Measurements from ENCODE around the gene SPTBN1. TPM values are rescaled to one million over a fixed set of nuclear protein-coding genes. Genes with fewer than 3 reads are reported as not detected.

Gene SPTBN1
- total and polyA plus RNA-seq, 3 donors from 2014 or later: 143 to 366 (median 278) TPM

GRCh38 chr2:54538537-54538936 is 82.4 kb downstream of the SPTBN1 start:
- DNase-seq: no peak
- H3K27me3 ChIP-seq: no peaks in the 10 kb centered on the region
- TF ChIP-seq POLR2A (IDR thresholded peaks at IDR 0.05) (no peak), CTCF (IDR thresholded peaks at IDR 0.05) (no peak)
- WGBS, 2 donors: 96% methylated on average over 5 of the region's 5 CpGs
- H3K36me3 ChIP-seq (ENCODE audit: low read depth, missing control alignments): no peaks in the 10 kb centered on the region
- H3K9me3 ChIP-seq: no peaks in the 10 kb centered on the region
- intact Hi-C loops (cut with DNase I; ENCODE audit: low total_unique reads): no loop called here
- H3K4me1 ChIP-seq: peaks cover 8% of the 10 kb centered on the region
- no peak overlapping the region for H3K4me3 ChIP-seq
- no peak overlapping the region for H3K27ac ChIP-seq

- H3K9me3 ChIP-seq: no peaks in the 10 kb centered on the region
- no peak overlapping the region for H3K27ac ChIP-seq
- H3K36me3 ChIP-seq (ENCODE audit: low read depth, missing control alignments): no peaks in the 10 kb centered on the region
- H3K27me3 ChIP-seq: no peaks in the 10 kb centered on the region
- 86 to 91% methylated on average over 6 of the region's 6 CpGs for WGBS, 2 donors
- no peak overlapping the region for H3K4me3 ChIP-seq
- TF ChIP-seq CTCF (IDR thresholded peaks at IDR 0.05): no peak
- no peak for TF ChIP-seq POLR2A (IDR thresholded peaks at IDR 0.05)
- no peak for DNase-seq
- H3K4me1 ChIP-seq: peaks cover 3% of the 10 kb centered on the region
- intact Hi-C loops (cut with DNase I; ENCODE audit: low total_unique reads): no loop called here
Measured at GRCh38 chr2:54539683-54540082, 83.6 kb downstream of the SPTBN1 start.

- TF ChIP-seq POLR2A (IDR thresholded peaks at IDR 0.05): no peak
- TF ChIP-seq CTCF (IDR thresholded peaks at IDR 0.05): no peak
- H3K27ac ChIP-seq: no peak overlapping the region
- 74% methylated on average over 1 of the region's 1 CpG for WGBS, 2 donors
- H3K27me3 ChIP-seq: no peaks in the 10 kb centered on the region
- no peak overlapping the region for H3K4me3 ChIP-seq
- no peaks in the 10 kb centered on the region for H3K4me1 ChIP-seq
- no peaks in the 10 kb centered on the region for H3K36me3 ChIP-seq (ENCODE audit: low read depth, missing control alignments)
- DNase-seq: no peak
- intact Hi-C loops (cut with DNase I; ENCODE audit: low total_unique reads): no loop called here
- no peaks in the 10 kb centered on the region for H3K9me3 ChIP-seq
Measured at GRCh38 chr2:54540194-54540593, 84.1 kb downstream of the SPTBN1 start.

- Histone ChIP-seq H3K4me3 (no peak overlapping the region), H3K27ac (no peak overlapping the region), H3K9me3 (no peaks in the 10 kb centered on the region), H3K4me1 (peaks cover 7% of the 10 kb centered on the region), H3K36me3 (ENCODE audit: low read depth, missing control alignments) (no peaks in the 10 kb centered on the region), H3K27me3 (no peaks in the 10 kb centered on the region)
- TF ChIP-seq CTCF (IDR thresholded peaks at IDR 0.05) (no peak), POLR2A (IDR thresholded peaks at IDR 0.05) (no peak)
- DNase-seq: no peak
- intact Hi-C loops (cut with DNase I; ENCODE audit: low total_unique reads): no loop called here
- 64 to 67% methylated on average over 4 of the region's 4 CpGs for WGBS, 2 donors
Measured at GRCh38 chr2:54541995-54542394, 85.9 kb downstream of the SPTBN1 start.

GRCh38 chr2:54543733-54544396 is 87.7 kb downstream of the SPTBN1 start:
- Histone ChIP-seq H3K36me3 (ENCODE audit: low read depth, missing control alignments) (no peaks in the 10 kb centered on the region), H3K4me3 (no peak overlapping the region), H3K27me3 (no peaks in the 10 kb centered on the region), H3K27ac (no peak overlapping the region), H3K4me1 (peaks cover 7% of the 10 kb centered on the region), H3K9me3 (no peaks in the 10 kb centered on the region)
- intact Hi-C loops (cut with DNase I; ENCODE audit: low total_unique reads): no loop called here
- no peak for DNase-seq
- 70 to 74% methylated on average over 3 of the region's 3 CpGs for WGBS, 2 donors
- no peak for TF ChIP-seq CTCF (IDR thresholded peaks at IDR 0.05)
- no peak for TF ChIP-seq POLR2A (IDR thresholded peaks at IDR 0.05)
